ENCODE data around the gene ST6GALNAC4. TPM values are rescaled to one million over a fixed set of nuclear protein-coding genes. Genes with fewer than 3 reads are reported as not detected.

The ST6GALNAC4 gene
- total RNA-seq, 1 experiment from 2014 or later = 15.4 TPM

DNA sequence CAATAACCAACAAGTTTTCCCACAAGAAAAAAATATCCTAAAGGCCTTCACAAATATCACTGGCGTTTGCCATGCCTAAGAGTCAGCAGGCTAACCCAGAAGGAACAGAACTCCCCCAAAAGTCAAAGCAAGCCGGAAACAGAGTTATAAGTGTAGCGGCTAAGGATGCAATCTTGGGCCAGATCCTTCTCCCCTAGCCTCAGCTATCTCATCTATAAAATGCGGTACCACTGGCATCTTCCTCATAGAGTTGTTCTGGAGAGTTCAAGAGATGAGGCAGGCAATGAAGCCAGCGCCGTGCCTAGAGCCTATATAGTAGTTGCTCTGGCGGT, 20.2 kb upstream of the ST6GALNAC4 start:
- Histone ChIP-seq H2BK20ac (ENCODE audit: low read depth, low read length, poor library complexity, severe bottlenecking) (no peak overlapping the region), H3K23me2 (ENCODE audit: insufficient read length, low read depth, low read length, poor library complexity, severe bottlenecking) (peaks cover 6% of the 10 kb centered on the region), H4K8ac (replicated peaks; ENCODE audit: insufficient read length, low read depth, low read length) (no peak overlapping the region), H3K9ac (ENCODE audit: extremely low read depth, insufficient read length, low read length) (peak overlapping the region; percentile 74), H3T11ph (ENCODE audit: low read length) (no peak overlapping the region), H4K91ac (ENCODE audit: insufficient read length, low read depth, low read length) (no peak overlapping the region), H2AK5ac (ENCODE audit: insufficient read length, low read length) (no peak overlapping the region), H3K56ac (ENCODE audit: insufficient read length, low read depth, low read length) (no peak overlapping the region), H3K4me2 (ENCODE audit: insufficient read depth, insufficient read length, low read length) (peak overlapping the region; percentile 96), H3K4me1 (ENCODE audit: insufficient read depth, low read length) (no peaks in the 10 kb centered on the region), H3K18ac (ENCODE audit: insufficient read length, low read depth, low read length) (no peak overlapping the region), H3K23ac (ENCODE audit: insufficient read length, low read depth, low read length) (no peak overlapping the region), H2BK5ac (ENCODE audit: insufficient read length, low read length) (no peak overlapping the region), H3K27ac (ENCODE audit: insufficient read length, low read depth, low read length) (no peak overlapping the region), H3K79me2 (ENCODE audit: insufficient read depth, low read length) (no peaks in the 10 kb centered on the region), H4K20me1 (ENCODE audit: control insufficient read depth, insufficient read depth, insufficient read length) (no peaks in the 10 kb centered on the region), H3K79me1 (ENCODE audit: insufficient read depth, low read depth, low read length, poor library complexity, severe bottlenecking) (peaks cover 10% of the 10 kb centered on the region), H2AFZ (ENCODE audit: low read length) (no peak overlapping the region), H2BK12ac (ENCODE audit: insufficient read length, low read depth, low read length) (no peak overlapping the region), H3K14ac (ENCODE audit: insufficient read depth, low read length) (no peak overlapping the region), H3K27me3 (ENCODE audit: insufficient read depth, low read length) (no peaks in the 10 kb centered on the region), H3K9me3 (ENCODE audit: control insufficient read depth, low read depth, low read length) (no peaks in the 10 kb centered on the region), H3K4ac (ENCODE audit: low read depth, low read length) (no peak overlapping the region), H4K5ac (ENCODE audit: insufficient read length, low read depth, low read length) (no peak overlapping the region), H2BK15ac (ENCODE audit: low read depth, low read length) (no peak overlapping the region), H2BK120ac (ENCODE audit: low read depth, low read length, poor library complexity, severe bottlenecking) (no peak overlapping the region)
- Mint-ChIP-seq H3K27me3 (ENCODE audit: low read depth) (peaks cover 6% of the 10 kb centered on the region), H3K36me3 (ENCODE audit: insufficient read depth in 1 of 3, low read depth in 3 of 3) (peaks cover 2 to 27% (median 20%) of the 10 kb centered on the region in 3 experiments; a peak in 6 of 7 replicates), H3K9me3 (no peaks in the 10 kb centered on the region; a peak in 1 of 5 replicates), H3K4me1 (peaks cover 25 to 36% of the 10 kb centered on the region in 2 experiments), H3K27ac (peak overlapping the region in 2 of 3 experiments; percentile 93 to 94; a peak in 4 of 7 replicates), H3K4me3 (peak overlapping the region; percentile 84 to 96)
- no CpG with 5 or more reads among the region's 7 CpGs for WGBS (ENCODE audit: extremely low coverage, insufficient read length, low lambda C conversion rate)
- no peak for DNase-seq
- TF ChIP-seq, protein P1, sequence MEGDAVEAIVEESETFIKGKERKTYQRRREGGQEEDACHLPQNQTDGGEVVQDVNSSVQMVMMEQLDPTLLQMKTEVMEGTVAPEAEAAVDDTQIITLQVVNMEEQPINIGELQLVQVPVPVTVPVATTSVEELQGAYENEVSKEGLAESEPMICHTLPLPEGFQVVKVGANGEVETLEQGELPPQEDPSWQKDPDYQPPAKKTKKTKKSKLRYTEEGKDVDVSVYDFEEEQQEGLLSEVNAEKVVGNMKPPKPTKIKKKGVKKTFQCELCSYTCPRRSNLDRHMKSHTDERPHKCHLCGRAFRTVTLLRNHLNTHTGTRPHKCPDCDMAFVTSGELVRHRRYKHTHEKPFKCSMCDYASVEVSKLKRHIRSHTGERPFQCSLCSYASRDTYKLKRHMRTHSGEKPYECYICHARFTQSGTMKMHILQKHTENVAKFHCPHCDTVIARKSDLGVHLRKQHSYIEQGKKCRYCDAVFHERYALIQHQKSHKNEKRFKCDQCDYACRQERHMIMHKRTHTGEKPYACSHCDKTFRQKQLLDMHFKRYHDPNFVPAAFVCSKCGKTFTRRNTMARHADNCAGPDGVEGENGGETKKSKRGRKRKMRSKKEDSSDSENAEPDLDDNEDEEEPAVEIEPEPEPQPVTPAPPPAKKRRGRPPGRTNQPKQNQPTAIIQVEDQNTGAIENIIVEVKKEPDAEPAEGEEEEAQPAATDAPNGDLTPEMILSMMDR (conservative IDR thresholded peaks at IDR 0.05) = no peak

Measured in H9 (cell line).